HG02759 (cell line): ENCODE data around the gene TBCEL.
"Not testable (repeated sequence)": the region's sequence is repeated elsewhere in the genome, so short reads cannot be mapped to it uniquely, and the experiment has no call there.

ENCODE experiments used
- ATAC-seq: cut with Tn5 transposase; IDR thresholded peaks from one replicate; pipeline ENCODE4 v1.9.1; 2021; ENCODE audit warnings: mild to moderate bottlenecking, moderate library complexity; ENCODE audit not compliant: unreplicated experiment

The TBCEL gene

GRCh38 chr11:121024989-121025388 is 1.1 kb downstream of the TBCEL start:
- ATAC-seq: no peak

- ATAC-seq: no peak
These were observed 5.3 kb downstream of the TBCEL start for GRCh38 chr11:121029153-121029552.

- no peak for ATAC-seq
These were observed 6.0 kb downstream of the TBCEL start for GRCh38 chr11:121029813-121030445.

- no peak for ATAC-seq
These were observed 7.3 kb downstream of the TBCEL start for GRCh38 chr11:121031167-121031566.

- not testable (repeated sequence) for ATAC-seq
These were observed 7.7 kb downstream of the TBCEL start for GRCh38 chr11:121031648-121032047.

- no peak for ATAC-seq
These were observed 8.6 kb downstream of the TBCEL start for GRCh38 chr11:121032546-121032945.

- no peak for ATAC-seq
These were observed 9.7 kb downstream of the TBCEL start for GRCh38 chr11:121033635-121034034.

GRCh38 chr11:121035169-121035755 is 11.4 kb downstream of the TBCEL start:
- ATAC-seq: no peak

- no peak for ATAC-seq
These were observed 11.9 kb downstream of the TBCEL start for GRCh38 chr11:121035780-121036179.

GRCh38 chr11:121037016-121037415 is 13.1 kb downstream of the TBCEL start:
- no peak for ATAC-seq

GRCh38 chr11:121038648-121039409 is 14.9 kb downstream of the TBCEL start:
- no peak for ATAC-seq

- no peak for ATAC-seq
These were observed 16.2 kb downstream of the TBCEL start for GRCh38 chr11:121039971-121040613.

GRCh38 chr11:121040614-121041002 is 16.7 kb downstream of the TBCEL start:
- ATAC-seq: no peak

GRCh38 chr11:121041072-121041471 is 17.2 kb downstream of the TBCEL start:
- no peak for ATAC-seq

- no peak for ATAC-seq
These were observed 18.4 kb downstream of the TBCEL start for GRCh38 chr11:121042296-121042695.

GRCh38 chr11:121047926-121048325 is 24.0 kb downstream of the TBCEL start:
- no peak for ATAC-seq

- no peak for ATAC-seq
These were observed 24.7 kb downstream of the TBCEL start for GRCh38 chr11:121048464-121049233.

GRCh38 chr11:121053244-121053643 is 29.3 kb downstream of the TBCEL start:
- ATAC-seq: no peak

- ATAC-seq: no peak
These were observed 30.4 kb downstream of the TBCEL start for GRCh38 chr11:121054266-121054665.

GRCh38 chr11:121055076-121055475 is 31.2 kb downstream of the TBCEL start:
- ATAC-seq: no peak

GRCh38 chr11:121057922-121058321 is 34.0 kb downstream of the TBCEL start:
- no peak for ATAC-seq
